Activated CD4-positive, alpha-beta T cell treated with anti-CD3 and anti-CD28 coated beads, Interleukin-2, amount 10 ng/mL, durations not matched to agents 24 days and 14 days (primary cell): ENCODE data around the gene METTL27. TPM values are rescaled to one million over a fixed set of nuclear protein-coding genes. Genes with fewer than 3 reads are reported as not detected.

Experiments
- DNase-seq: peaks from one replicate; pipeline ENCODE4 v3.0.0; 2022
- H3K27ac Mint-ChIP-seq: one replicate; pipeline ENCODE4 v1.8.0; 2022; ENCODE audit warnings: mild to moderate bottlenecking, mixed read lengths
- H3K27me3 Mint-ChIP-seq: one replicate; pipeline ENCODE4 v1.8.0; 2022; ENCODE audit warnings: mixed read lengths
- H3K36me3 Mint-ChIP-seq: one replicate; pipeline ENCODE4 v1.8.0; 2022; ENCODE audit warnings: low read depth, mild to moderate bottlenecking, mixed read lengths
- H3K4me1 Mint-ChIP-seq: one replicate; pipeline ENCODE4 v1.8.0; 2021; ENCODE audit warnings: mixed read lengths
- H3K4me3 Mint-ChIP-seq: one replicate; pipeline ENCODE4 v1.8.0; 2022; ENCODE audit warnings: mild to moderate bottlenecking, moderate library complexity, mixed read lengths
- H3K9me3 Mint-ChIP-seq: one replicate; pipeline ENCODE4 v1.8.0; 2021; ENCODE audit warnings: mixed read lengths
- intact Hi-C: fragments of 100-400 bp; cut with micrococcal nuclease; formaldehyde crosslinking; loops from one replicate; pipeline ENCODE4 v1.15.1; 2023
- total RNA-seq: library from RNA; stranded (reverse); gene quantifications from 2 replicates; pipeline ENCODE4 v1.2.3, GENCODE V29; 2022

The METTL27 gene
- total RNA-seq, 1 donor from 2014 or later: 1.9 TPM

- Mint-ChIP-seq H3K27me3 (no peaks in the 10 kb centered on the region), H3K36me3 (no peaks in the 10 kb centered on the region), H3K9me3 (no peaks in the 10 kb centered on the region), H3K4me1 (no peaks in the 10 kb centered on the region), H3K27ac (no peak overlapping the region), H3K4me3 (no peak overlapping the region)
- intact Hi-C loops: no loop called here
- no peak for DNase-seq
Measured at GRCh38 chr7:73879977-73880681, 37.8 kb upstream of the METTL27 start.

- Mint-ChIP-seq H3K9me3 (no peaks in the 10 kb centered on the region), H3K27me3 (no peaks in the 10 kb centered on the region), H3K4me3 (no peak overlapping the region), H3K4me1 (no peaks in the 10 kb centered on the region), H3K27ac (no peak overlapping the region), H3K36me3 (no peaks in the 10 kb centered on the region)
- intact Hi-C loops: no loop called here
- no peak for DNase-seq
Measured at GRCh38 chr7:73876973-73877372, 34.7 kb upstream of the METTL27 start.

GRCh38 chr7:73876361-73876760 lies 34.0 kb upstream of the METTL27 start:
- Mint-ChIP-seq H3K27ac (no peak overlapping the region), H3K4me1 (no peaks in the 10 kb centered on the region), H3K27me3 (no peaks in the 10 kb centered on the region), H3K4me3 (no peak overlapping the region), H3K9me3 (no peaks in the 10 kb centered on the region), H3K36me3 (no peaks in the 10 kb centered on the region)
- intact Hi-C loops: no loop called here
- no peak for DNase-seq

GRCh38 chr7:73872056-73872908 lies 30.0 kb upstream of the METTL27 start:
- intact Hi-C loops: no loop called here
- Mint-ChIP-seq H3K27ac (no peak overlapping the region), H3K9me3 (no peaks in the 10 kb centered on the region), H3K4me3 (no peak overlapping the region), H3K4me1 (no peaks in the 10 kb centered on the region), H3K27me3 (no peaks in the 10 kb centered on the region), H3K36me3 (no peaks in the 10 kb centered on the region)
- DNase-seq: no peak

- Mint-ChIP-seq H3K4me3 (no peak overlapping the region), H3K27me3 (no peaks in the 10 kb centered on the region), H3K4me1 (no peaks in the 10 kb centered on the region), H3K9me3 (no peaks in the 10 kb centered on the region), H3K36me3 (no peaks in the 10 kb centered on the region), H3K27ac (no peak overlapping the region)
- intact Hi-C loops: no loop called here
- DNase-seq: no peak
Measured at GRCh38 chr7:73871163-73872011, 29.1 kb upstream of the METTL27 start.

- no peaks in the 10 kb centered on the region for H3K4me1 Mint-ChIP-seq
- no peaks in the 10 kb centered on the region for H3K36me3 Mint-ChIP-seq
- H3K27me3 Mint-ChIP-seq: no peaks in the 10 kb centered on the region
- intact Hi-C loops: no loop called here
- DNase-seq: no peak
- H3K9me3 Mint-ChIP-seq: no peaks in the 10 kb centered on the region
- H3K27ac Mint-ChIP-seq: no peak overlapping the region
- no peak overlapping the region for H3K4me3 Mint-ChIP-seq
Measured at GRCh38 chr7:73870041-73870492, 27.8 kb upstream of the METTL27 start.

- DNase-seq: no peak
- H3K36me3 Mint-ChIP-seq: no peaks in the 10 kb centered on the region
- no peaks in the 10 kb centered on the region for H3K27me3 Mint-ChIP-seq
- H3K4me3 Mint-ChIP-seq: no peak overlapping the region
- H3K4me1 Mint-ChIP-seq: no peaks in the 10 kb centered on the region
- no peaks in the 10 kb centered on the region for H3K9me3 Mint-ChIP-seq
- no peak overlapping the region for H3K27ac Mint-ChIP-seq
- intact Hi-C loops: no loop called here
Measured at GRCh38 chr7:73869011-73869798, 26.9 kb upstream of the METTL27 start.

GRCh38 chr7:73866446-73866767 lies 24.1 kb upstream of the METTL27 start:
- H3K4me1 Mint-ChIP-seq: no peaks in the 10 kb centered on the region
- H3K9me3 Mint-ChIP-seq: no peaks in the 10 kb centered on the region
- no peaks in the 10 kb centered on the region for H3K36me3 Mint-ChIP-seq
- DNase-seq: no peak
- no peaks in the 10 kb centered on the region for H3K27me3 Mint-ChIP-seq
- intact Hi-C loops: no loop called here
- no peak overlapping the region for H3K4me3 Mint-ChIP-seq
- peak overlapping the region; percentile 26 for H3K27ac Mint-ChIP-seq

GRCh38 chr7:73865738-73866445 lies 23.6 kb upstream of the METTL27 start:
- H3K4me1 Mint-ChIP-seq: no peaks in the 10 kb centered on the region
- no peaks in the 10 kb centered on the region for H3K9me3 Mint-ChIP-seq
- H3K27ac Mint-ChIP-seq: no peak overlapping the region
- DNase-seq: no peak
- H3K27me3 Mint-ChIP-seq: no peaks in the 10 kb centered on the region
- H3K36me3 Mint-ChIP-seq: no peaks in the 10 kb centered on the region
- H3K4me3 Mint-ChIP-seq: no peak overlapping the region
- intact Hi-C loops: no loop called here

- no peaks in the 10 kb centered on the region for H3K9me3 Mint-ChIP-seq
- no peak overlapping the region for H3K4me3 Mint-ChIP-seq
- H3K27me3 Mint-ChIP-seq: no peaks in the 10 kb centered on the region
- intact Hi-C loops: no loop called here
- H3K4me1 Mint-ChIP-seq: no peaks in the 10 kb centered on the region
- H3K27ac Mint-ChIP-seq: no peak overlapping the region
- H3K36me3 Mint-ChIP-seq: no peaks in the 10 kb centered on the region
- DNase-seq: no peak
Measured at GRCh38 chr7:73864981-73865711, 22.8 kb upstream of the METTL27 start.

GRCh38 chr7:73861305-73861704 lies 19.0 kb upstream of the METTL27 start:
- no peaks in the 10 kb centered on the region for H3K9me3 Mint-ChIP-seq
- no peak overlapping the region for H3K27ac Mint-ChIP-seq
- no peaks in the 10 kb centered on the region for H3K36me3 Mint-ChIP-seq
- H3K4me1 Mint-ChIP-seq: no peaks in the 10 kb centered on the region
- H3K4me3 Mint-ChIP-seq: no peak overlapping the region
- DNase-seq: no peak
- peaks cover 10% of the 10 kb centered on the region for H3K27me3 Mint-ChIP-seq
- intact Hi-C loops: no loop called here

- Mint-ChIP-seq H3K4me3 (no peak within 1 kb of the TSS), H3K36me3 (no peaks in the 10 kb centered on the region), H3K4me1 (no peaks in the 10 kb centered on the region), H3K9me3 (no peaks in the 10 kb centered on the region), H3K27me3 (peaks cover 10% of the 10 kb centered on the region), H3K27ac (no peak within 1 kb of the TSS)
- intact Hi-C loops: no loop called here
- DNase-seq: no peak
Measured at GRCh38 chr7:73860859-73861258, 18.5 kb upstream of the METTL27 start, which contains the start of gene TMEM270. Gene TMEM270 (plus strand): TSS chr7:73861159. CDS start chr7:73861195, 36 bp downstream.
